ENCODE measurements around the gene MMS22L.

GRCh38 chr6:97240222-97240621 lies 42.8 kb downstream of the MMS22L start:
- no peak for TF ChIP-seq CTCF (IDR thresholded peaks at IDR 0.05; ENCODE audit: poor library complexity)
- no peak for TF ChIP-seq EZH2 (IDR thresholded peaks at IDR 0.05; ENCODE audit: borderline replicate concordance)
